ENCODE results near the gene BPI.
"Not testable (repeated sequence)": the region's sequence is repeated elsewhere in the genome, so short reads cannot be mapped to it uniquely, and the experiment has no call there.

BPI gene

DNA sequence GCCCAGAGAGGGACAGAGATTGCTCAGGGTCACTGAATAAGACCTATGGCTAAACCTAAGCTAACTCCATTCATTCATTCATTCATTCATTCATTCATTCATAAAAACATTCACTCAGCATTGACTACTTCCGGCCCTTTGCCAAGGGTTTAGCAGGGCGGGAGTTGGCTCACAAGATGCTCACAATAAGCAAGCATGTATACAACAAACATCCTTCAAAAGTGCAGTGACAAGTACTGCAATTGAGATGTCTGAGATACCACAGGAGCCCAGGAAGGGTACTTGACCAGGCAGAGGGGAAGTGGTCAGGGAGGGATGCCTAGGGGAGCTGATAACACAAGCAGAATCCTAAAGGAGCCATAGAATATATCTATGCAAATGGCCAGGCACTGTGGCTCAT lies 25.2 kb upstream of the BPI start:
- no peak for DNase-seq

- DNase-seq, result not testable (repeated sequence)
Measured at GRCh38 chr20:38281176-38281915, 22.6 kb upstream of the BPI start.

GRCh38 chr20:38283236-38283635 lies 20.7 kb upstream of the BPI start:
- no peak for DNase-seq

DNA sequence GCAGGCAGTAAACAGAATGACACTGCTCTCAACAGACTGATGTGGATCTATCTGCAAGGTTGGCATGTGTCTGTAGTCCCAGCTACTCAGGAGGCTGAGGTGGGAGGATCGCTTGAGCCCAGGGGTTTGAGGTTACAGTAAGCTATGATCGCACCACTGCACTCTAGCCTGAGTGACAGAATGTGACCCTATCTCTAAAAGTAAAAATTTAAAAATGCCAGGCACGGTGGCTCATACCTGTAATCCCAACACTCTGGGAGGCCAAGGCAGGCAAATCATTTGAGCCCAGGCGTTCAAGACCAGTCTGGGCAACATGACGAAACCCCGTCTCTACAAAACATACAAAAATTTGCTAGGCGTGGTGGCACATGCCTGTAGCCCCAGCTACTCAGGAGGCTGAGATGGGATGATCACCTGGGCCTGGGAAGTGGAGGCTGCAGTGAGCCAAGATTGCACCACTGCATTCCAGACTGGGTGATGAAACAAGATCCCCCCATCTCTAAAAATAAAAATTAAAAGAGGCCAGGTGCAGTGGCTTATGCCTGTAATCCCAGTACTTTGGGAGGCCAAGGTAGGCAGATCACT lies 19.8 kb upstream of the BPI start:
- not testable (repeated sequence) for DNase-seq

DNA sequence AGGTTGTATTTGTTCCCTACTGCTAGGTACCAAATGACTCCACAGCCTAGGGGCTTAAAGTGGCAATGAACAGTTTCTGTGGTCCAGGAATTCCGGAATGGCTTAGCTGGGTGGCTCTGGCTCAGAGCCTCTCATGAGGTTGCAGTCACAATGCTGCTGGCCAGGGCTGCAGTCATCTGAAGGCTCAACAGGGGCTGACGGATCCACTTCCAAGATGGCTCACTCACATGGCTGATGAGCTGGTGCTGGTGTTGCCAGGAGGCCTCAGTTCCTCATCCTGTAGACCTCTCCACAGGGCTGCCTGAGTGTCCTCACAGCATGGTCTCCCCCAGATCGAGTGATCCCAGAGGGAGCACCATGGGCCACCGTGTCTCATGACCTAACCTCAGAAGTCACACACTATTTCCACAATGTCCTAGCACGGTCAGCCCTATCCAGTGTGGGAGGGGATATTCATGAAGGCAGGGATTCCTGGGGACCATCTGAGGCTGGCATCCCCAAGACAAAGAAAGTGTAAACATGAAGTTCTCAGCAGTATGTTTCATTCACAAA lies 19.0 kb upstream of the BPI start:
- DNase-seq, result no peak

GRCh38 chr20:38286586-38287531 lies 17.1 kb upstream of the BPI start:
- no peak for DNase-seq

DNA sequence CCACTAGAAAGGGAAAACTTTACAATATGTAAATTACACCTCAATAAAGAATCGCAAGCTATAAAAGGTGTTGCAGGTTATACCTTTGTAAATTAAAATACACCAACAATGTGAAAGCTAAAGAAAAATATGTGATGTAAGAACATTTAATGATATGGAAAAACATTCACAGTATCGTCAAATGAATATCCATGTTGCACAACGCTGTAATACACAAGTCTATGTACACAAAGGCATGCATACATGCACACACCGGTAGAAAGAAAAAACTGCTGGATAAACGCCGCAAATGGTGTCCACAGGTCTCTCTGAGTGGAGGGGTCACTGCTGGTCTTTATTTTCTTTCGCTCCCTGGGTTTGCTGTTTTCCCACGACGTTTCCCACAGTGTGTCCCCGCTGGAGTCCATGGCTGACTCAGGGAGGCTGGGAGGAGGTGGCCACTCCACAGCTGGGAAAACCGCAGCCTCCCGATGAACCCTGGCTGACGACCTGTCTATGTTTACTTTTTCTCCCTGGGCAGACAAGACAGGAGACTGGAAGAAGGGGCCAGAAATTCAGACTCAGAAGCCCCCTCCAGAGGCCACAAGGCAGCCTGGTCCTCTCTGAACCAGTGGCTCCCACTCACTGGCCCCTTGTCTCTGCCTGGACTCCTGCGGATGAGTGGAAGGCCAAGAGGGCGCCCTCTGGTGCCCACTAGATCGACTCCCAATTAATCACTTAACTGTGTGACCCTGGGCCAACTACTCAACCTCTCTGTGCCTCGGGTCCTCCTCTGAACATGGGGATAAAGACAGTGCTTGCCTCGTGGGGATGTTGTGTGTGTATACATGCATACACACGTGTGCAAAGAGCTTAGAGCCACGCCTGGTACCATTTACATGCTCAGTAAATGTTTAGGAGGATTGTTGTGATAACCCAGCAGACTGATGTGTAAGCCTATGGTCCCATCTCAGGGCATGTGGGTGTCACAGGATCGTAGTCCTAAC lies 12.8 kb upstream of the BPI start:
- DNase-seq, result no peak

GRCh38 chr20:38291966-38292365 lies 12.0 kb upstream of the BPI start:
- no peak for DNase-seq

GRCh38 chr20:38293491-38294065 lies 10.4 kb upstream of the BPI start:
- DNase-seq, result no peak

- DNase-seq, result no peak
Measured at GRCh38 chr20:38294076-38294591, 9.8 kb upstream of the BPI start.

- DNase-seq, result no peak
Measured at GRCh38 chr20:38295811-38296210, 8.1 kb upstream of the BPI start.

DNA sequence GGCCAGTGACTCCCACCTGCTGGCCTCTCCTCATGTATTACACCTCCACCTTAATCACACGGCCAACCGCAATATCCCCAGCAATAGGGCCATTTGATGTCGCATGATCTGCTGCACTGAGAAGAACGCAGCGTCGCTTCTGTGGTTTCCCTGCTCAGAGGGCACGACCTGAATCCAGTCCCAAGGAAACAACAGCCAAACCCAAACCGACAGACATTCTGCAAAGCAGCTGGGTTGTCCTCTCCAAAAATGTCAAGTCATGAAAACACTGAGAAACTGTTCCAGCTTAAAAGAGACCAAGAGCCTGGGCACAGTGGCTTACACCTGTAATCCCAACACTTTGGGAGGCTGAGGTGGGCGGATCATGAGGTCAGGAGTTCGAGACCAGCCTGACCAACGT lies 7.5 kb upstream of the BPI start:
- DNase-seq, result no peak

DNA sequence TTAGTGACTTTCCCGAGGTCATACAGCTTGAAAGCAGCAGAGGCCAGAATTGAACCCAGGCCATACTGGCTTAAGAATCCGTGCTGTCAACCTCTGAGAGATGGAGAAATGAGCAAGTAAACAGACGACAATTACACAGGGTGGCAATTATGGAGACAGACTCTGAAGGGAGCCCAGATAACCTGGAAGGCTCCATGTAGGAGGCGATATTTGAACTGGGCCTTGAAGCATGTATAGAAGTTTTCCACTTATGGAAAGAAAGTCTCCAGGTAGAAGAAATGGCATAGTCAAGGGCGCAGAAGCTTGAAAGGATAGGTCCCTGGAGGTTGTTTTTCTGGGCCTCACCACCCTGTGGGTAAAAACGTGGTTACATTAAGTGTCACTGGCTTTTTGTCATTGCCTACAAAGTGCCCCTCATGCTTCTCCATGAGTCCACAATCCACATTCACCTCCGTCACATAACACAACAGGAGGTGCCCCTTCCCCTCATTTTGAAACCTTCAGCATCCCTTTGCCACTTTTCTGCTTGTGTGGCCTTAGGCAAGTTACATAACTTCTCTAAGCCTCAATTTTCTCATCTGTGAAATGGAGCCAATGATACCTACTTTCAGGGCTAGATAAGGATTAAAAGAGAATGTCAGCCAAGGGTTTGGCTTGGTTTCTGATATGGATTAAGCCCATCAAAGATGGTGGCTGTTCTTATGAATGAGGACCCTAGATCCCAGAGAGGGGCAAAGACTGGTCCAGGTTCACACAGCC lies 5.9 kb upstream of the BPI start:
- DNase-seq, result no peak

DNA sequence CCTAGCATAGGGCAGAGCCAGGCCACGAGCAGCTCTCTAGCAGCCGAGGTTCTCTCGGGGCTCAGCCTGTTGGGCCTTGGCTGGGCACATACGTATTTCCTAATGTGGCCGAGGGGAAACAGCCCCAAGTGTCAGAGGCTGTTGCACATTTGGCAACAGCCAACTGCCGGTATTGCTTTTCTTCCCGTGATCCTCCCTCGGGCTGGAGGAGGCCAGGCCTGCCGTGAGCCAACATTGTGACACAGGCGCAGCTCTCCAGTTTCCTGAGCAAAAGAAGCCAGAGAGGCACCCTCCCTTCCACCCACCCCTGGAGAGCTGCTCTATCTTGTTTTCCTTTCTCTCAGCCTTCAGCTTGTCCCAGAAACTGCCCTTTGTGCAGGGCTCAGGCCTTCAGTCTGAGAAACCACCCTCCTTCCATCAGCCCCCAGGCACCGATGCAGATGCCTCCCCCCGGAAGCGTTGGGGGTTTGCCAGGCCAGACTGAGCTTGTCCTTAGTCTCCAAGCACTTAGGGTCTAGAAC lies 5.1 kb upstream of the BPI start:
- no peak for DNase-seq

- no peak for DNase-seq
Measured at GRCh38 chr20:38299963-38300362, 4.0 kb upstream of the BPI start.

DNA sequence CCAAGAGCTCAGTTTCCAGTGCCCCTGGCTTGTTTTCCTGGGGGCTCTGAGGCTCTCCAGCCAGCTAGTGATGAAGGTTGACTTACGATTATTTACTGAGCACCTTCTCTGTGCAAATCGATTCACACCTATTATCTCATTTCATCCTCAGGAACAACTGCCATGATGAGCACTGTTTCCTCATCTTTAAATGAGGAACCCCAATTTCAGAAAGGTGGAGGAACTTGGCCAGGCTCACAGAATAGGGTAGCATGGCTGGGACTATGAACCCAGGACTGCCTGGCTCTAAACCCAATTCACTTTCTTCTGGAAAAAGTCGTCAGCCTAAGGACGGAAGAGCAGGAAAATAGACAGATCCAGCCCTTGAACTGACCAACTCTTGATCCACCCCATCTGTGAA lies 3.5 kb upstream of the BPI start:
- no peak for DNase-seq

- no peak for DNase-seq
Measured at GRCh38 chr20:38301309-38301708, 2.6 kb upstream of the BPI start.

GRCh38 chr20:38302786-38303185 lies 1.2 kb upstream of the BPI start:
- DNase-seq, result no peak

DNA sequence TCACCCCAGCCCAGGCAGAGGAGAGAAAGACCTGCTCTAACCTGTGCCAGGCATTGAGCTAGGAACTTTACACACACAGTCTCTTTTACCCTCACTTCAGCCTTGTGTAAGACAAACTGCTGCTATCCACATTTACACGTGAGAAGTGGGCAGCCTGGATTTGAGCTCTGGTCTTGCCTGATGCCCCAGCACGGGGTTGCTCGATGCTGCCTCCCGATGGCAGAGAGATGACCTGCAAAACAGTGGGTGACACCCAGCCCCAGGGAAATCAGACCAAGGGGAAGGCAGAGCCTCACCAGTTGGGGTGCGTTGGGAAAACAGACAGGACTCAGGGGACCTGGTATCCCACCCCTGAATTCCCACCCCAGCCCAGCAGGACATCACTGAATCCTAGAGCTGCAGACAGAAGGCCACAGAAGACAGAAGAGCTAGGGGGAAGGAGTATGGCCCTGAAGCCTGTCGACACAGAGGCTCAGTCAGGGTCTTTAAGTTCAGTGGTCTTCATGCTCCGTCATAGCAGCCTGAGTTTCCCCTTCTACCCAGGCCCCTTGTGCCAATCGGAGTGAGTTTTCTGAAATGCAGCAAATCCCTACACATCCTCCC lies 990 bp downstream of the BPI start:
- peak; percentile 50 for DNase-seq

GRCh38 chr20:38305541-38305940 lies 1.6 kb downstream of the BPI start:
- no peak for DNase-seq

Data from activated CD4-positive, alpha-beta T cell treated with anti-CD3 and anti-CD28 coated beads, Interleukin-2, Interleukin-6, amounts not matched to agents 100 ng/mL and 50 ng/mL, durations not matched to agents 16 hours and 8 hours (primary cell).